ENCODE data around the gene PTPN1. TPM values are rescaled to one million over a fixed set of nuclear protein-coding genes. Genes with fewer than 3 reads are reported as not detected.
A peak's percentile ranks its signal among the peaks of the same experiment; 100 is the strongest.

PTPN1 gene
- total and polyA plus RNA-seq, 2 of the 13 experiments (the other 11 are each of a cell fraction or from before 2014, with no cell fraction given), result 17.7 to 37.2 TPM

DNA sequence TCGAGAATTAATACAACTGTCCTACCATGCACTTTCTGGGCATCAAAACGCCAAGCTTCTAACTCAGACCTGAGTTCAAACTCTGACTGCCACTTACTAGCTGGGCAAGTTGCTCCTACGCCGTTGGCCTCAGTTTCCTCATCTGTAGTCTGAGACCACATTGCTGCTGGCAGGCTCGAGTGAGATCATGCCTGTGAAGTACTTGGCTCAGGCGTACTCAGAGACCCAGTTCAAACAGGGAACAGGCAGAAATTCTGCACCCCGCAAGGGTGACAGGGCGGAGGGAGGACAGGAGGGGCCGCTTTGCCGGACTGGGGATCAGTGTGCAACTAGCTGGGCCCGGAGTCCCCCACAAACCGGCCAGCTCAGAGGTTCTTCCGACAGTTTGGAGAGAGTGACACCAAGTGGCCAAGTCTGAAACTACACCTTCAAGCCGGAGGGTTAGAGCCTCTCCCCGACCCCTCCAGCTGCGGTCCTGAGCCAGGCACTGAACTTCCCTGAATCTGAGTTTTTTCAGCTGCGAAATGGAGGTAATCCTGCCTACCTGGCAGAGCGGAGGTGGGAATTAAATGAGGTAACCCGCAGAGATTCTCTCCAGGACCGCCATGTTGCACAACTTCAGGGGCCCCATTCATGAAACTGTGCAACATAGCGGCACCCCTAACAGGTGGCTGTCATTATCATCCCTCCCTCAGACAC, 46.0 kb upstream of the PTPN1 start (continued):
- TF ChIP-seq, protein P1, sequence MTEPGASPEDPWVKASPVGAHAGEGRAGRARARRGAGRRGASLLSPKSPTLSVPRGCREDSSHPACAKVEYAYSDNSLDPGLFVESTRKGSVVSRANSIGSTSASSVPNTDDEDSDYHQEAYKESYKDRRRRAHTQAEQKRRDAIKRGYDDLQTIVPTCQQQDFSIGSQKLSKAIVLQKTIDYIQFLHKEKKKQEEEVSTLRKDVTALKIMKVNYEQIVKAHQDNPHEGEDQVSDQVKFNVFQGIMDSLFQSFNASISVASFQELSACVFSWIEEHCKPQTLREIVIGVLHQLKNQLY (CRISPR knock-in tag; IDR thresholded peaks at IDR 0.05), result peak; percentile 23; the same call in 1 of the 2 replicates
- no peak for TF ChIP-seq ZKSCAN1 (IDR thresholded peaks at IDR 0.05; ENCODE audit: low read length)
- TF ChIP-seq, protein P2, sequence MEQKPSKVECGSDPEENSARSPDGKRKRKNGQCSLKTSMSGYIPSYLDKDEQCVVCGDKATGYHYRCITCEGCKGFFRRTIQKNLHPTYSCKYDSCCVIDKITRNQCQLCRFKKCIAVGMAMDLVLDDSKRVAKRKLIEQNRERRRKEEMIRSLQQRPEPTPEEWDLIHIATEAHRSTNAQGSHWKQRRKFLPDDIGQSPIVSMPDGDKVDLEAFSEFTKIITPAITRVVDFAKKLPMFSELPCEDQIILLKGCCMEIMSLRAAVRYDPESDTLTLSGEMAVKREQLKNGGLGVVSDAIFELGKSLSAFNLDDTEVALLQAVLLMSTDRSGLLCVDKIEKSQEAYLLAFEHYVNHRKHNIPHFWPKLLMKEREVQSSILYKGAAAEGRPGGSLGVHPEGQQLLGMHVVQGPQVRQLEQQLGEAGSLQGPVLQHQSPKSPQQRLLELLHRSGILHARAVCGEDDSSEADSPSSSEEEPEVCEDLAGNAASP (CRISPR knock-in tag; IDR thresholded peaks at IDR 0.05; ENCODE audit: borderline replicate concordance), result 0 out of 2 replicates have a peak, but pooled peaks have one; percentile 35
- no peak for TF ChIP-seq ZNF367 (CRISPR knock-in tag; IDR thresholded peaks at IDR 0.05; ENCODE audit: borderline replicate concordance)
- TF ChIP-seq, protein P3, sequence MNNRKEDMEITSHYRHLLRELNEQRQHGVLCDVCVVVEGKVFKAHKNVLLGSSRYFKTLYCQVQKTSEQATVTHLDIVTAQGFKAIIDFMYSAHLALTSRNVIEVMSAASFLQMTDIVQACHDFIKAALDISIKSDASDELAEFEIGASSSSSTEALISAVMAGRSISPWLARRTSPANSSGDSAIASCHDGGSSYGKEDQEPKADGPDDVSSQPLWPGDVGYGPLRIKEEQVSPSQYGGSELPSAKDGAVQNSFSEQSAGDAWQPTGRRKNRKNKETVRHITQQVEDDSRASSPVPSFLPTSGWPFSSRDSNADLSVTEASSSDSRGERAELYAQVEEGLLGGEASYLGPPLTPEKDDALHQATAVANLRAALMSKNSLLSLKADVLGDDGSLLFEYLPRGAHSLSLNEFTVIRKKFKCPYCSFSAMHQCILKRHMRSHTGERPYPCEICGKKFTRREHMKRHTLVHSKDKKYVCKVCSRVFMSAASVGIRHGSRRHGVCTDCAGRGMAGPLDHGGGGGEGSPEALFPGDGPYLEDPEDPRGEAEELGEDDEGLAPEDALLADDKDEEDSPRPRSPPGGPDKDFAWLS (CRISPR knock-in tag; IDR thresholded peaks at IDR 0.05; ENCODE audit: borderline replicate concordance), result no peak
- TF ChIP-seq, protein P4, sequence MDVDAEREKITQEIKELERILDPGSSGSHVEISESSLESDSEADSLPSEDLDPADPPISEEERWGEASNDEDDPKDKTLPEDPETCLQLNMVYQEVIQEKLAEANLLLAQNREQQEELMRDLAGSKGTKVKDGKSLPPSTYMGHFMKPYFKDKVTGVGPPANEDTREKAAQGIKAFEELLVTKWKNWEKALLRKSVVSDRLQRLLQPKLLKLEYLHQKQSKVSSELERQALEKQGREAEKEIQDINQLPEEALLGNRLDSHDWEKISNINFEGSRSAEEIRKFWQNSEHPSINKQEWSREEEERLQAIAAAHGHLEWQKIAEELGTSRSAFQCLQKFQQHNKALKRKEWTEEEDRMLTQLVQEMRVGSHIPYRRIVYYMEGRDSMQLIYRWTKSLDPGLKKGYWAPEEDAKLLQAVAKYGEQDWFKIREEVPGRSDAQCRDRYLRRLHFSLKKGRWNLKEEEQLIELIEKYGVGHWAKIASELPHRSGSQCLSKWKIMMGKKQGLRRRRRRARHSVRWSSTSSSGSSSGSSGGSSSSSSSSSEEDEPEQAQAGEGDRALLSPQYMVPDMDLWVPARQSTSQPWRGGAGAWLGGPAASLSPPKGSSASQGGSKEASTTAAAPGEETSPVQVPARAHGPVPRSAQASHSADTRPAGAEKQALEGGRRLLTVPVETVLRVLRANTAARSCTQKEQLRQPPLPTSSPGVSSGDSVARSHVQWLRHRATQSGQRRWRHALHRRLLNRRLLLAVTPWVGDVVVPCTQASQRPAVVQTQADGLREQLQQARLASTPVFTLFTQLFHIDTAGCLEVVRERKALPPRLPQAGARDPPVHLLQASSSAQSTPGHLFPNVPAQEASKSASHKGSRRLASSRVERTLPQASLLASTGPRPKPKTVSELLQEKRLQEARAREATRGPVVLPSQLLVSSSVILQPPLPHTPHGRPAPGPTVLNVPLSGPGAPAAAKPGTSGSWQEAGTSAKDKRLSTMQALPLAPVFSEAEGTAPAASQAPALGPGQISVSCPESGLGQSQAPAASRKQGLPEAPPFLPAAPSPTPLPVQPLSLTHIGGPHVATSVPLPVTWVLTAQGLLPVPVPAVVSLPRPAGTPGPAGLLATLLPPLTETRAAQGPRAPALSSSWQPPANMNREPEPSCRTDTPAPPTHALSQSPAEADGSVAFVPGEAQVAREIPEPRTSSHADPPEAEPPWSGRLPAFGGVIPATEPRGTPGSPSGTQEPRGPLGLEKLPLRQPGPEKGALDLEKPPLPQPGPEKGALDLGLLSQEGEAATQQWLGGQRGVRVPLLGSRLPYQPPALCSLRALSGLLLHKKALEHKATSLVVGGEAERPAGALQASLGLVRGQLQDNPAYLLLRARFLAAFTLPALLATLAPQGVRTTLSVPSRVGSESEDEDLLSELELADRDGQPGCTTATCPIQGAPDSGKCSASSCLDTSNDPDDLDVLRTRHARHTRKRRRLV (CRISPR knock-in tag; IDR thresholded peaks at IDR 0.05), result no peak
- TF ChIP-seq, protein P5, sequence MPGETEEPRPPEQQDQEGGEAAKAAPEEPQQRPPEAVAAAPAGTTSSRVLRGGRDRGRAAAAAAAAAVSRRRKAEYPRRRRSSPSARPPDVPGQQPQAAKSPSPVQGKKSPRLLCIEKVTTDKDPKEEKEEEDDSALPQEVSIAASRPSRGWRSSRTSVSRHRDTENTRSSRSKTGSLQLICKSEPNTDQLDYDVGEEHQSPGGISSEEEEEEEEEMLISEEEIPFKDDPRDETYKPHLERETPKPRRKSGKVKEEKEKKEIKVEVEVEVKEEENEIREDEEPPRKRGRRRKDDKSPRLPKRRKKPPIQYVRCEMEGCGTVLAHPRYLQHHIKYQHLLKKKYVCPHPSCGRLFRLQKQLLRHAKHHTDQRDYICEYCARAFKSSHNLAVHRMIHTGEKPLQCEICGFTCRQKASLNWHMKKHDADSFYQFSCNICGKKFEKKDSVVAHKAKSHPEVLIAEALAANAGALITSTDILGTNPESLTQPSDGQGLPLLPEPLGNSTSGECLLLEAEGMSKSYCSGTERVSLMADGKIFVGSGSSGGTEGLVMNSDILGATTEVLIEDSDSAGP (CRISPR knock-in tag; IDR thresholded peaks at IDR 0.05; ENCODE audit: borderline replicate concordance), result peak; percentile 68
- TF ChIP-seq, protein P6, sequence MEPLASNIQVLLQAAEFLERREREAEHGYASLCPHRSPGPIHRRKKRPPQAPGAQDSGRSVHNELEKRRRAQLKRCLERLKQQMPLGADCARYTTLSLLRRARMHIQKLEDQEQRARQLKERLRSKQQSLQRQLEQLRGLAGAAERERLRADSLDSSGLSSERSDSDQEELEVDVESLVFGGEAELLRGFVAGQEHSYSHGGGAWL (CRISPR knock-in tag; IDR thresholded peaks at IDR 0.05), result peak; percentile 63; the same call in 1 of the 2 replicates
- TF ChIP-seq, protein P7, sequence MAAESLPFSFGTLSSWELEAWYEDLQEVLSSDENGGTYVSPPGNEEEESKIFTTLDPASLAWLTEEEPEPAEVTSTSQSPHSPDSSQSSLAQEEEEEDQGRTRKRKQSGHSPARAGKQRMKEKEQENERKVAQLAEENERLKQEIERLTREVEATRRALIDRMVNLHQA (CRISPR knock-in tag; IDR thresholded peaks at IDR 0.05), result no peak
- TF ChIP-seq, protein P8, sequence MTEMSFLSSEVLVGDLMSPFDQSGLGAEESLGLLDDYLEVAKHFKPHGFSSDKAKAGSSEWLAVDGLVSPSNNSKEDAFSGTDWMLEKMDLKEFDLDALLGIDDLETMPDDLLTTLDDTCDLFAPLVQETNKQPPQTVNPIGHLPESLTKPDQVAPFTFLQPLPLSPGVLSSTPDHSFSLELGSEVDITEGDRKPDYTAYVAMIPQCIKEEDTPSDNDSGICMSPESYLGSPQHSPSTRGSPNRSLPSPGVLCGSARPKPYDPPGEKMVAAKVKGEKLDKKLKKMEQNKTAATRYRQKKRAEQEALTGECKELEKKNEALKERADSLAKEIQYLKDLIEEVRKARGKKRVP (CRISPR knock-in tag; IDR thresholded peaks at IDR 0.05), result no peak
- TF ChIP-seq ZNF550 (CRISPR knock-in tag; IDR thresholded peaks at IDR 0.05; ENCODE audit: borderline replicate concordance), result no peak
- no peak for TF ChIP-seq TRIM24 (CRISPR knock-in tag; IDR thresholded peaks at IDR 0.05)
